ENCODE results near the gene LLGL2.

Gene LLGL2

DNA sequence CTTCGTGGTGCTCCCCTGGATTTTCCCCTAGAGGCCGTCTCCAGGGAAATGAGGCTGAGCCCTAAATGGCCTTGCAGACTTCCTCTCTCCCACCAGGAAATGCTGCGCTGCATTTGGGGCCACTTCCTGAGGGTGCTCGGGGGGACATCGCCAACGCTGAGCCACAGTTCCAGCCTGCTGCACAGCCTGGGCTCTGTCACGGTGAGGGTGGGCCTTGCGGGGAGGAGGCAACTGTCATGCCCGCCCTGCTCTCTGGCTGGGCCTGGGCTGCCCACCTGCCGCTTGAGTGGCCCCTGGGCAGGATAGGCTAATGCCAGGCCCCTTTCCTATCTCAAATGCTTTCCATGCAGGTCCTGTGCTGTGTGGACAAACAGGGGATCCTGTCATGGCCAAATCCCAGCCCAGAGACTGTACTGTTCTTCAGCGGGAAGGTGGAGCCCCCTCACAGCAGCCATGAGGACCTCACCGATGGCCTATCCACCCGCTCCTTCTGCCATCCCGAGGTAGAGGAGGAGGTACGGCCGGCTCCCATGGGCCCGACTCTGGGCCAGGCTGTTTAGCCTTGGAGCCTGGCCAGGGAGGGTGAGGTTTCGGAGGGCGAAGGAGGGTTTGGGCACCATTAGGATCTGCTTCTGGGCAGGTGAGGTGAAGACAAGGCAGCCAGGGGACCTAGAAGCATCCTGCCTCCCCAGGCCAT lies 34.4 kb upstream of the LLGL2 start:
- no peak for DNase-seq (ENCODE audit: extremely low spot score)
- POLR2A ChIA-PET = interaction anchor here (1.1 kb wide), 1 partner anchor 35 kb away, joined by 6 read pairs; the partner anchor contains the start of gene TMEM94
- CTCF ChIA-PET = no interaction called here
- TF ChIP-seq NFRKB (IDR thresholded peaks at IDR 0.05) (no peak), LEF1 (IDR thresholded peaks at IDR 0.05; ENCODE audit: borderline replicate concordance) (no peak), ARNT (IDR thresholded peaks at IDR 0.05) (no peak), CTBP1 (IDR thresholded peaks at IDR 0.05; ENCODE audit: borderline replicate concordance) (no peak), TARDBP (IDR thresholded peaks at IDR 0.05) (no peak), ZNF384 (IDR thresholded peaks at IDR 0.05) (no peak), L3MBTL2 (conservative IDR thresholded peaks at IDR 0.05) (no peak), BHLHE40 (IDR thresholded peaks at IDR 0.05; ENCODE audit: borderline replicate concordance) (no peak), FOXA1 (IDR thresholded peaks at IDR 0.05) (no peak), SP1 (IDR thresholded peaks at IDR 0.05) (no peak), HDGF (IDR thresholded peaks at IDR 0.05; ENCODE audit: borderline replicate concordance) (no peak), FOXM1 (IDR thresholded peaks at IDR 0.05; ENCODE audit: borderline replicate concordance) (no peak), ELF4 (IDR thresholded peaks at IDR 0.05) (no peak), FOXK2 (IDR thresholded peaks at IDR 0.05) (no peak)
- TF ChIP-seq, protein P1, sequence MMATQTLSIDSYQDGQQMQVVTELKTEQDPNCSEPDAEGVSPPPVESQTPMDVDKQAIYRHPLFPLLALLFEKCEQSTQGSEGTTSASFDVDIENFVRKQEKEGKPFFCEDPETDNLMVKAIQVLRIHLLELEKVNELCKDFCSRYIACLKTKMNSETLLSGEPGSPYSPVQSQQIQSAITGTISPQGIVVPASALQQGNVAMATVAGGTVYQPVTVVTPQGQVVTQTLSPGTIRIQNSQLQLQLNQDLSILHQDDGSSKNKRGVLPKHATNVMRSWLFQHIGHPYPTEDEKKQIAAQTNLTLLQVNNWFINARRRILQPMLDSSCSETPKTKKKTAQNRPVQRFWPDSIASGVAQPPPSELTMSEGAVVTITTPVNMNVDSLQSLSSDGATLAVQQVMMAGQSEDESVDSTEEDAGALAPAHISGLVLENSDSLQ (IDR thresholded peaks at IDR 0.05) = no peak

DNA sequence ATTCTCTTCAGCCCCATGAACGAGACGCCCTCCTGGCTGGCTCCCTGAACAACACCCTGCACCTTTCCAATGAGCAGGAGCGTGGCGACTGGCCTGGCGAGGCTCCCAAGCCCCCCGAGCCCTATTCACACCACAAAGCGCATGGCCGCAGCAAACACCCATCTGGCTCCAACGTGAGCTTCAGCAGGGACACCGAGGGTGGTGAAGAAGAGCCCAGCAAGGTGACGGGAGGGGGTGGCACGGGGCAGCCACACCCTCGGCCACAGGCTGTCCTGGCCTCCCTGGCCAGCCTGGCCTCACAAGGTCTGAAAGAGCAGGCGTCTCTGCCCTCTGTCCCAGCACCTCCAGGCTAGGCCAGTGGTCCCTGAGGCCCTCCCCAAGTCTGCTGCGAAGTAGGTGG lies 33.8 kb upstream of the LLGL2 start:
- ChIA-PET CTCF (interaction anchor here (0.6 kb wide), 1 partner anchor 76 kb away, joined by 3 read pairs; no protein-coding TSS in a partner anchor), POLR2A (interaction anchor here (1.1 kb wide), 1 partner anchor 36 kb away, joined by 6 read pairs; the partner anchor contains the start of gene TMEM94)

DNA sequence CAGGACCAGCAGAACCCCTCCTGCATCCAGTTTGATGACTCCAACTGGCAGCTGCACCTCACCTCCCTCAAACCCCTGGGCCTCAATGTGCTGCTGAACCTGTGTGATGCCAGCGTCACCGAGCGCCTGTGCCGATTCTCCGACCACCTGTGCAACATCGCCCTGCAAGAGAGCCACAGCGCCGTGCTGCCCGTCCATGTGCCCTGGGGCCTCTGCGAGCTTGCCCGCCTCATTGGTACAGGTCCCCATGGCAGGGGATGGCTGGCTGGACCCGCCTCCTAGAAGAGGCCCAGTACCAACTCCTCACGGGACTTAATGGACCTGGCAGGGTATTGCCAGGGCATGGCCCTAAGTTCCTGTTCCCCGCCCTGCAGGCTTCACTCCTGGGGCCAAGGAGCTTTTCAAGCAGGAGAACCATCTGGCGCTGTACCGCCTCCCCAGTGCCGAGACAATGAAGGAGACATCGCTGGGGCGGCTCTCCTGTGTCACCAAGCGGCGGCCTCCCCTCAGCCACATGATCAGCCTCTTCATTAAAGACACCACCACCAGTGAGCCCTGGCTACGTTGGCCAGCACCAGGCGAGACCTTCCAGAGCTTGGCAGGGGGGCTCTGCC lies 32.8 kb upstream of the LLGL2 start:
- ChIA-PET POLR2A (no interaction called here), CTCF (no interaction called here)
- no peak for TF ChIP-seq FOXK2 (IDR thresholded peaks at IDR 0.05)
- TF ChIP-seq SUZ12 (IDR thresholded peaks at IDR 0.05) = no peak
- no peak for TF ChIP-seq FOXA1 (IDR thresholded peaks at IDR 0.05)
- no peak for TF ChIP-seq HDGF (IDR thresholded peaks at IDR 0.05; ENCODE audit: borderline replicate concordance)
- TF ChIP-seq ZNF384 (IDR thresholded peaks at IDR 0.05) = no peak
- no peak for TF ChIP-seq L3MBTL2 (conservative IDR thresholded peaks at IDR 0.05)
- TF ChIP-seq TARDBP (IDR thresholded peaks at IDR 0.05) = no peak
- TF ChIP-seq FOXM1 (IDR thresholded peaks at IDR 0.05; ENCODE audit: borderline replicate concordance) = no peak
- TF ChIP-seq ARNT (IDR thresholded peaks at IDR 0.05) = no peak
- no peak for TF ChIP-seq SP1 (IDR thresholded peaks at IDR 0.05)
- TF ChIP-seq CTBP1 (IDR thresholded peaks at IDR 0.05; ENCODE audit: borderline replicate concordance) = no peak
- TF ChIP-seq BHLHE40 (IDR thresholded peaks at IDR 0.05; ENCODE audit: borderline replicate concordance) = no peak
- no peak for TF ChIP-seq LEF1 (IDR thresholded peaks at IDR 0.05; ENCODE audit: borderline replicate concordance)
- no peak for TF ChIP-seq NFRKB (IDR thresholded peaks at IDR 0.05)
- TF ChIP-seq ELF4 (IDR thresholded peaks at IDR 0.05) = no peak
- TF ChIP-seq, protein P1 (IDR thresholded peaks at IDR 0.05) = no peak
- no peak for DNase-seq (ENCODE audit: extremely low spot score)

More for the DNA sequence above, 33.8 kb upstream of the LLGL2 start:
- no peak for DNase-seq (ENCODE audit: extremely low spot score)
- no peak for TF ChIP-seq FOXA1 (IDR thresholded peaks at IDR 0.05)
- TF ChIP-seq L3MBTL2 (conservative IDR thresholded peaks at IDR 0.05) = no peak
- TF ChIP-seq LEF1 (IDR thresholded peaks at IDR 0.05; ENCODE audit: borderline replicate concordance) = no peak
- TF ChIP-seq FOXK2 (IDR thresholded peaks at IDR 0.05) = no peak
- no peak for TF ChIP-seq NFRKB (IDR thresholded peaks at IDR 0.05)
- TF ChIP-seq SUZ12 (IDR thresholded peaks at IDR 0.05) = no peak
- no peak for TF ChIP-seq FOXM1 (IDR thresholded peaks at IDR 0.05; ENCODE audit: borderline replicate concordance)
- TF ChIP-seq TARDBP (IDR thresholded peaks at IDR 0.05) = no peak
- TF ChIP-seq ZNF384 (IDR thresholded peaks at IDR 0.05) = no peak
- TF ChIP-seq, protein P1 (IDR thresholded peaks at IDR 0.05) = no peak
- no peak for TF ChIP-seq BHLHE40 (IDR thresholded peaks at IDR 0.05; ENCODE audit: borderline replicate concordance)
- no peak for TF ChIP-seq CTBP1 (IDR thresholded peaks at IDR 0.05; ENCODE audit: borderline replicate concordance)
- no peak for TF ChIP-seq ARNT (IDR thresholded peaks at IDR 0.05)
- TF ChIP-seq HDGF (IDR thresholded peaks at IDR 0.05; ENCODE audit: borderline replicate concordance) = no peak
- TF ChIP-seq ELF4 (IDR thresholded peaks at IDR 0.05) = no peak
- TF ChIP-seq SP1 (IDR thresholded peaks at IDR 0.05) = no peak

DNA sequence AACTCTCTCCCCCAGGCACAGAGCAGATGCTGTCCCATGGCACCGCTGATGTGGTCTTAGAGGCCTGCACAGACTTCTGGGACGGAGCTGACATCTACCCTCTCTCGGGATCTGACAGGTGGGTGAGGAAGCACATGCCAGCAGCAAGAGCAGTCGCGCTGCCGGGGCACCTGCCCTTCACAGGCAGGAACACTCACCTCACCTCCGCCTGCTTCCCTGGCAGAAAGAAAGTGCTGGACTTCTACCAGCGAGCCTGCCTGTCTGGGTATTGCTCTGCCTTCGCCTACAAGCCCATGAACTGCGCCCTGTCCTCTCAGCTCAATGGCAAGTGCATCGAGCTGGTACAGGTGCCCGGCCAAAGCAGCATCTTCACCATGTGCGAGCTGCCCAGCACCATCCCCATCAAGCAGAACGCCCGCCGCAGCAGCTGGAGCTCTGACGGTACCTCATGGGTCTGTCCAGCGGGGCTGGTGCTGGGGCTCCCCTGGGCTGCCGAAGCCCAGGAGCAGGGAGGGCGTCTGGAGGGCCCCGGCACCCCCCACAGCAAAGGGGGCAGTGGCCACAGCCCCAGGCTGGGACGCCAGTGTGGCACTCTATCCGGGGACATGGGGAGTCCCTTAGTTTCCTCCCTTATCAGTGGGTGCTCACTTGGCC lies 31.9 kb upstream of the LLGL2 start:
- ChIA-PET POLR2A (interaction anchor here (0.6 kb wide), 1 partner anchor 23 kb away, joined by 3 read pairs; the partner anchor contains the start of gene TSEN54), CTCF (interaction anchor here (0.8 kb wide), 1 partner anchor 10 kb away, joined by 3 read pairs; no protein-coding TSS in a partner anchor)
- TF ChIP-seq ELF4 (IDR thresholded peaks at IDR 0.05) = no peak
- TF ChIP-seq HDGF (IDR thresholded peaks at IDR 0.05; ENCODE audit: borderline replicate concordance) = no peak
- TF ChIP-seq TARDBP (IDR thresholded peaks at IDR 0.05) = no peak

DNA sequence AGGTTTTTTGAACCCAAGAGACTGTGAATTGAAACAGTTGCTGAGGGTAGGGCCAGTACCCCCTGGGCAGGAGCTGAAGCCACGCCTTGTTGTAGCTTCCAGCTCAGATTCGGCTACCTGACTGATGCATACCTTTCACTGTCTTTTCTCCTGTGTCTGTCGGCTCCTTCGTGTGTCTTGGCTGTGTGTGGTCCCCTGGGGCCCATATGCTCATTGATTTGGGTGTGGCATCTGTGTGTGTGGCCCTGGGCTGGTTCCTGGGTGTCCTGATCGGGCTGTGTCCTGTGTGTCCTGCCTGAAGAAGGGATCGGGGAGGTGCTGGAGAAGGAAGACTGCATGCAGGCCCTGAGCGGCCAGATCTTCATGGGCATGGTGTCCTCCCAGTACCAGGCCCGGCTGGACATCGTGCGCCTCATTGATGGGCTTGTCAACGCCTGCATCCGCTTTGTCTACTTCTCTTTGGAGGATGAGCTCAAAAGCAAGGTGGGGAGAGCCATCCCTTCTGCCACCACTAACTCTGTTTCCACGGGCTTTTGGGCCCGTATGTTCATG lies 31.1 kb upstream of the LLGL2 start:
- DNase-seq (ENCODE audit: extremely low spot score) = no peak
- CTCF ChIA-PET = interaction anchor here (0.8 kb wide), 1 partner anchor 9 kb away, joined by 3 read pairs; no protein-coding TSS in a partner anchor
- no peak for TF ChIP-seq FOXK2 (IDR thresholded peaks at IDR 0.05)
- POLR2A ChIA-PET = no interaction called here

More for the DNA sequence above, 31.9 kb upstream of the LLGL2 start:
- DNase-seq (ENCODE audit: extremely low spot score) = no peak

All from HEK293T (cell line).